Hepatocyte (in vitro differentiated cells): ENCODE measurements around the gene ATG4D. TPM values are rescaled to one million over a fixed set of nuclear protein-coding genes. Genes with fewer than 3 reads are reported as not detected.
A peak's percentile ranks its signal among the peaks of the same experiment; 100 is the strongest.

Source experiments
- DNase-seq: peaks from one replicate; pipeline ENCODE4 v3.0.0-alpha.2; 2016; ENCODE audit warnings: low spot score
- H2AFZ ChIP-seq: fragments of 200-600 bp; sonication (generic); 2 replicates; pipeline ENCODE4 v1.6.0; 2016; ENCODE audit warnings: antibody characterized with exemption, mild to moderate bottlenecking
- H3K27ac ChIP-seq: fragments of 200-600 bp; sonication (generic); 2 replicates; pipeline ENCODE4 v1.5.1; 2016; ENCODE audit warnings: mild to moderate bottlenecking
- H3K27me3 ChIP-seq: fragments of 200-600 bp; sonication (generic); 2 replicates; pipeline ENCODE4 v1.6.1; 2016
- H3K36me3 ChIP-seq: fragments of 200-600 bp; sonication (generic); replicated peaks from 2 replicates; pipeline ENCODE4 v1.5.1; 2016; ENCODE audit warnings: low read depth; ENCODE audit not compliant: insufficient read depth
- H3K4me1 ChIP-seq: fragments of 200-600 bp; sonication (generic); 2 replicates; pipeline ENCODE4 v1.5.1; 2016; ENCODE audit warnings: mild to moderate bottlenecking, moderate library complexity; ENCODE audit not compliant: insufficient read depth
- H3K4me2 ChIP-seq: fragments of 200-600 bp; sonication (generic); 2 replicates; pipeline ENCODE4 v1.6.0; 2016
- H3K4me3 ChIP-seq: fragments of 200-600 bp; sonication (generic); 2 replicates; pipeline ENCODE4 v1.5.1; 2016; ENCODE audit warnings: mild to moderate bottlenecking
- H3K79me2 ChIP-seq: fragments of 200-600 bp; sonication (generic); 2 replicates; pipeline ENCODE4 v1.6.0; 2017; ENCODE audit warnings: mild to moderate bottlenecking
- H3K9me2 ChIP-seq: fragments of 200-600 bp; sonication (generic); replicated peaks from 2 replicates; pipeline ENCODE4 v1.6.0; 2017; ENCODE audit warnings: mild to moderate bottlenecking; ENCODE audit not compliant: insufficient read depth
- H3K9me3 ChIP-seq: fragments of 200-600 bp; sonication (generic); 2 replicates; pipeline ENCODE4 v1.5.1; 2016; ENCODE audit warnings: low read depth, mild to moderate bottlenecking
- H4K20me1 ChIP-seq: fragments of 200-600 bp; sonication (generic); 2 replicates; pipeline ENCODE4 v1.6.0; 2016; ENCODE audit warnings: mild to moderate bottlenecking; ENCODE audit not compliant: insufficient read depth, poor library complexity, severe bottlenecking
- CTCF ChIP-seq: fragments of 200-600 bp; sonication (generic); IDR thresholded peaks from 2 replicates; pipeline ENCODE4 v1.5.1; 2016; ENCODE audit warnings: antibody characterized with exemption, mild to moderate bottlenecking; ENCODE audit not compliant: poor library complexity
- EZH2 ChIP-seq: fragments of 200-600 bp; sonication (generic); IDR thresholded peaks from 2 replicates; pipeline ENCODE4 v1.6.1; 2016; ENCODE audit warnings: antibody characterized with exemption, mild to moderate bottlenecking, borderline replicate concordance
- EZH2phosphoT487 ChIP-seq: fragments of 200-600 bp; sonication (generic); IDR thresholded peaks from one replicate; pipeline ENCODE4 v1.6.1; 2018; ENCODE audit warnings: antibody characterized with exemption, mild to moderate bottlenecking, low read depth, moderate library complexity; ENCODE audit not compliant: unreplicated experiment, severe bottlenecking
- WGBS: methylation state at CpG from one replicate; pipeline ENCODE4 v1.1.6; 2016; ENCODE audit warnings: low lambda C conversion rate; ENCODE audit errors: missing lambda C conversion rate; 5-methylcytosine and 5-hydroxymethylcytosine counted together
- polyA plus RNA-seq: library from polyadenylated mRNA; unstranded; fragments of >200 nt; fragmentation: Nextera tagmentation; extraction: Ambion mirVana; gene quantifications from 2 replicates; pipeline ENCODE4 v1.2.1, GENCODE V29; 2016
- total RNA-seq: library from RNA; depleted of rRNA; stranded (reverse); fragments of >200 nt; gene quantifications from 2 replicates; pipeline ENCODE4 v1.2.3, GENCODE V29; 2014

ATG4D gene
- total and polyA plus RNA-seq, 2 experiments from 2014 or later: 24.1 to 34.5 TPM

DNA sequence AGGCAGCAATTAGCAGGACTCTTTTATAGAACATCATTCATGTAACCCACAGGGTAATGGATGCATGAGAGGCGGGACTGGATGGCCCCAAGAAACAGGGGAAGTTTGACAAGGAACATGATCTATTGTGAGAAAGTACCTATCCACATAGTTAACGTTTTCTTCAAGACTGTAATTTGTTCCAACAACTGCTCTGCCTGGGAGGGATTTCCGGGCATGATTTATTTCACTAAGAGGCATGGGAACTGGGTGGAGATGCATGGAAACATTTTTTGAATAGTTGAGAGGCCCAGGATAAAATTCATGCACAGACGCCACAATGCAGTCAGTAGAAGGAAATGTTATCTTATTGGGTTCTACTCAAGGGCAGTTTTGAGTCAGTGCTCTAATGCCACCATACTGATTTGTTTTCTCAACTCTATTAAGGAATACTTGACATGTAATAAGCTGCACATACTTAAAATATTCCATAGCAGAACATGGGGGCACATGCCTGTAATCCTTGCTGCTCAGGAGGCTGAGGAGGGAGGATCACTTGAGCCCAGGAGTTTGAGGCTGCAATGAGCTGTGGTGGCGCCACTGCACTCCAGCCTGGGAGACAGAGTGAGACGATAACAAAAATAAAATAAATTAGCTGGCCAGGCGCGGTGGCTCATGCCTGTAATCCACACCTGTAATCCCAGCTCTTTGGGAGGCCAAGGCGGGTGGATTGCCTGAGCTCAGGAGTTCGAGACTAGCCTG lies 9.9 kb upstream of the ATG4D start:
- Histone ChIP-seq H3K36me3 (no peaks in the 10 kb centered on the region), H4K20me1 (no peaks in the 10 kb centered on the region), H3K79me2 (no peaks in the 10 kb centered on the region), H3K27me3 (no peaks in the 10 kb centered on the region), H3K9me2 (no peaks in the 10 kb centered on the region), H3K4me2 (no peak overlapping the region), H3K9me3 (no peaks in the 10 kb centered on the region), H2AFZ (no peak overlapping the region), H3K4me1 (no peaks in the 10 kb centered on the region), H3K27ac (peak overlapping the region; percentile 51), H3K4me3 (no peak overlapping the region)
- 72% methylated on average over 10 of the region's 10 CpGs for WGBS
- DNase-seq: peak; percentile 61
- TF ChIP-seq EZH2: no peak
- no peak for TF ChIP-seq CTCF
- TF ChIP-seq EZH2phosphoT487: no peak

DNA sequence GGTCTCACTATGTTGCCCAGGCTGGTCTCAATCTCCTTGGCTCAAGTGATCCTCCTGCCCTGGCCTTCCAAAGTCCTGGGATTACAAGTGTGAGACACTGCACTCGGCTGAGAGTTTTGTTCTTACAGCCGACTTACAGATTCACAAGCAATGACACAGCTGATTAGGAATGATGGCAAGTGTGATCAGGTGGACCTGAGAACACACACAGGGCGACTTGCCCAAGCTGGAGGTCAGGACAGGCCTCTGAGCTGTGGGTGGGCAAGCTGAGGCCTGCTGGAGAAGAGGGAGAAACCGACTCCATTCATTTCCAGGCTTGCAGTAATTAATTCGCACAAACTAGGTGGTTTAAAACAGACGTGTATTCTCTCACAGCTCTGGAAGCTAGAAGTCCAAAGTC lies 8.1 kb upstream of the ATG4D start:
- Histone ChIP-seq H3K9me3 (no peaks in the 10 kb centered on the region), H3K27ac (no peak overlapping the region), H3K4me3 (no peak overlapping the region), H2AFZ (no peak overlapping the region), H3K4me1 (no peaks in the 10 kb centered on the region), H3K27me3 (no peaks in the 10 kb centered on the region), H3K9me2 (no peaks in the 10 kb centered on the region), H3K79me2 (no peaks in the 10 kb centered on the region), H4K20me1 (no peaks in the 10 kb centered on the region), H3K4me2 (no peak overlapping the region), H3K36me3 (no peaks in the 10 kb centered on the region)
- no peak for TF ChIP-seq EZH2
- no peak for TF ChIP-seq CTCF
- no peak for TF ChIP-seq EZH2phosphoT487
- DNase-seq: no peak
- WGBS: 75% methylated on average over 6 of the region's 6 CpGs

GRCh38 chr19:10537668-10538067 lies 6.0 kb upstream of the ATG4D start:
- H2AFZ ChIP-seq: no peak overlapping the region
- no peak overlapping the region for H3K27ac ChIP-seq
- TF ChIP-seq EZH2: no peak
- no peak for TF ChIP-seq CTCF
- TF ChIP-seq EZH2phosphoT487: no peak
- no peak overlapping the region for H3K4me3 ChIP-seq
- H4K20me1 ChIP-seq: no peaks in the 10 kb centered on the region
- no peaks in the 10 kb centered on the region for H3K27me3 ChIP-seq
- no peak overlapping the region for H3K4me2 ChIP-seq
- DNase-seq: no peak
- no peaks in the 10 kb centered on the region for H3K4me1 ChIP-seq
- no peaks in the 10 kb centered on the region for H3K9me3 ChIP-seq
- 83% methylated on average over 11 of the region's 11 CpGs for WGBS
- H3K9me2 ChIP-seq: no peaks in the 10 kb centered on the region
- H3K36me3 ChIP-seq: no peaks in the 10 kb centered on the region
- no peaks in the 10 kb centered on the region for H3K79me2 ChIP-seq
